Measurements from ENCODE around the gene NAALADL2. TPM values are rescaled to one million over a fixed set of nuclear protein-coding genes. Genes with fewer than 3 reads are reported as not detected.

NAALADL2 gene
- total and polyA plus RNA-seq, 2 of the 13 experiments (the other 11 are each of a cell fraction or from before 2014, with no cell fraction given), result 0.08 TPM; not detected in 1

GRCh38 chr3:175413926-175414325 lies 554.8 kb downstream of the NAALADL2 start:
- no peaks in the 10 kb centered on the region for H3K79me2 ChIP-seq (ENCODE audit: insufficient read depth, low read length)
- ChIA-PET POLR2A (no interaction called here), CTCF (ENCODE audit: low intra/inter-chr PET ratio, low total read pairs) (no interaction called here)
- no peak overlapping the region for H3K4me2 ChIP-seq (ENCODE audit: low read depth, low read length)
- FAIRE-seq (no peak), ATAC-seq (no peak), DNase-seq (ENCODE audit: low spot score) (no peak)
- no peaks in the 10 kb centered on the region for H4K20me1 ChIP-seq (ENCODE audit: insufficient read depth, low read length)
- no peaks in the 10 kb centered on the region for H3K4me1 ChIP-seq (ENCODE audit: insufficient read depth, low read length)
- BruUV-seq (replicated peaks), result no TSS peak
- in situ Hi-C loops (cut with HindIII; ENCODE audit: extremely low pct_ligation_motif_present, low pct_unique_long_range_greater_than_20kb), result no loop called here
- no peaks in the 10 kb centered on the region; the same call in 1 of the 2 replicates for H3K9me3 ChIP-seq (ENCODE audit: low read length)
- no peak overlapping the region for H3K27ac ChIP-seq (ENCODE audit: extremely low read length, insufficient read depth, low read length)
- no peak overlapping the region for H2AFZ ChIP-seq (ENCODE audit: low read length)
- WGBS (ENCODE audit: low lambda C conversion rate), result 15% methylated on average over 4 of the region's 4 CpGs
- H3K4me3 ChIP-seq (replicated peaks in 1 of 3; ENCODE audit: insufficient read depth in 1 of 3, low read depth in 2 of 3, low read length in 3 of 3), result no peak overlapping the region
- TF ChIP-seq ZNF713 (CRISPR knock-in tag; IDR thresholded peaks at IDR 0.05) (no peak), ZNF652 (CRISPR knock-in tag; IDR thresholded peaks at IDR 0.05; ENCODE audit: borderline replicate concordance, low read depth) (no peak), HNRNPH1 (optimal IDR thresholded peaks at IDR 0.05; ENCODE audit: low read depth, low read length) (no peak), ZBTB44 (CRISPR knock-in tag; IDR thresholded peaks at IDR 0.05) (no peak), RFX1 (IDR thresholded peaks at IDR 0.05) (no peak), SYNCRIP (IDR thresholded peaks at IDR 0.05; ENCODE audit: insufficient read depth, low read depth, low read length) (no peak), DNMT1 (CRISPR knock-in tag; IDR thresholded peaks at IDR 0.05) (no peak), ZFP62 (CRISPR knock-in tag; IDR thresholded peaks at IDR 0.05) (no peak), NONO (IDR thresholded peaks at IDR 0.05) (no peak), NONO (CRISPR knock-in tag; conservative IDR thresholded peaks at IDR 0.05) (no peak), ZNF24 (IDR thresholded peaks at IDR 0.05) (no peak), ZBTB4 (CRISPR knock-in tag; IDR thresholded peaks at IDR 0.05; ENCODE audit: borderline replicate concordance) (no peak)
- intact Hi-C loops (cut with micrococcal nuclease; ENCODE audit: unreplicated experiment), result no loop called here
- H3K36me3 ChIP-seq (replicated peaks in 1 of 2; ENCODE audit: control insufficient read depth in 1 of 2, insufficient read depth in 2 of 2, low read length in 2 of 2), result no peaks in the 10 kb centered on the region
- no peaks in the 10 kb centered on the region for H3K27me3 ChIP-seq (ENCODE audit: control insufficient read depth in 1 of 2, insufficient read depth in 2 of 2, low read length in 2 of 2)
- H3K9ac ChIP-seq (ENCODE audit: insufficient read depth, low read depth, low read length), result no peak overlapping the region
